Natural killer cell (primary cell): ENCODE data around the gene SRSF3. TPM values are rescaled to one million over a fixed set of nuclear protein-coding genes. Genes with fewer than 3 reads are reported as not detected.

ENCODE experiments used
- ATAC-seq, 3 donors: fragments of 150-1000 bp in 2 of 3; fragments of 200-7000 bp in 1 of 3; cut with Tn5 transposase; 1 replicate in 1 of 3; 2 replicates in 2 of 3; pipeline ENCODE4 v1.10.0; 2021; ENCODE audit warnings: mild to moderate bottlenecking in 2 of 3, moderate library complexity in 2 of 3
- DNase-seq, 2 donors: peaks; one replicate each; pipeline versions ENCODE4 v3.0.0 to v3.0.0-alpha.2; 2013 to 2021; ENCODE audit warnings: mixed read lengths in 1 of 2
- H3K27ac ChIP-seq: one replicate; pipeline ENCODE4 v1.5.1; 2013; ENCODE audit warnings: mild to moderate bottlenecking, low read length
- H3K27me3 ChIP-seq: one replicate; pipeline ENCODE4 v1.6.1; 2013; ENCODE audit warnings: low read length; ENCODE audit not compliant: control insufficient read depth, insufficient read depth
- H3K36me3 ChIP-seq: one replicate; pipeline ENCODE4 v1.6.1; 2013; ENCODE audit warnings: low read length; ENCODE audit not compliant: control insufficient read depth, insufficient read depth
- H3K4me1 ChIP-seq: one replicate; pipeline ENCODE4 v1.6.1; 2013; ENCODE audit warnings: low read length; ENCODE audit not compliant: control insufficient read depth, insufficient read depth
- H3K4me3 ChIP-seq: one replicate; pipeline ENCODE4 v1.5.1; 2013; ENCODE audit warnings: low read length
- H3K9me3 ChIP-seq: one replicate; pipeline ENCODE4 v1.6.1; 2013; ENCODE audit warnings: low read length; ENCODE audit not compliant: control insufficient read depth, insufficient read depth
- H3K27ac Mint-ChIP-seq, 2 donors: one replicate each; pipeline ENCODE4 v1.8.0; 2022; ENCODE audit warnings: mild to moderate bottlenecking in 2 of 2, mixed read lengths in 2 of 2, moderate library complexity in 1 of 2
- H3K27me3 Mint-ChIP-seq, 2 donors: one replicate each; pipeline ENCODE4 v1.8.0; 2022; ENCODE audit warnings: low read depth in 2 of 2, mixed read lengths in 2 of 2
- H3K36me3 Mint-ChIP-seq: one replicate; pipeline ENCODE4 v1.8.0; 2022; ENCODE audit warnings: mixed read lengths
- H3K4me1 Mint-ChIP-seq, 2 donors: one replicate each; pipeline ENCODE4 v1.8.0; 2022; ENCODE audit warnings: mixed read lengths in 2 of 2
- H3K4me3 Mint-ChIP-seq: one replicate; pipeline ENCODE4 v1.8.0; 2022; ENCODE audit warnings: mild to moderate bottlenecking, moderate library complexity, mixed read lengths
- H3K9me3 Mint-ChIP-seq, 2 donors: one replicate each; pipeline ENCODE4 v1.8.0; 2022; ENCODE audit warnings: mixed read lengths in 2 of 2
- WGBS: methylation state at CpG from one replicate; pipeline ENCODE4 v1.1.7; 2013; ENCODE audit warnings: missing lambda C conversion rate; ENCODE audit not compliant: insufficient coverage; 5-methylcytosine and 5-hydroxymethylcytosine counted together
- intact Hi-C: fragments of 100-400 bp; cut with micrococcal nuclease; formaldehyde crosslinking; loops from one replicate; pipeline ENCODE4 v1.14.2; 2022
- total RNA-seq, 4 donors: library from RNA; stranded (reverse); fragments of 120-200 nt in 1 of 4; gene quantifications; one replicate each; pipeline versions ENCODE4 v1.2.3 to v1.2.4, GENCODE V29; 2013 to 2022
- TF ChIP-seq, protein P1 (sequence below): fragments of 200-600 bp; IDR thresholded peaks from one replicate; pipeline ENCODE4 v1.8.0; 2022; ENCODE audit warnings: antibody characterized with exemption

SRSF3 gene
- total RNA-seq, 3 donors from 2014 or later (not counting 1 experiment from before 2014, with no cell fraction given) = 445 to 526 (median 447) TPM

DNA sequence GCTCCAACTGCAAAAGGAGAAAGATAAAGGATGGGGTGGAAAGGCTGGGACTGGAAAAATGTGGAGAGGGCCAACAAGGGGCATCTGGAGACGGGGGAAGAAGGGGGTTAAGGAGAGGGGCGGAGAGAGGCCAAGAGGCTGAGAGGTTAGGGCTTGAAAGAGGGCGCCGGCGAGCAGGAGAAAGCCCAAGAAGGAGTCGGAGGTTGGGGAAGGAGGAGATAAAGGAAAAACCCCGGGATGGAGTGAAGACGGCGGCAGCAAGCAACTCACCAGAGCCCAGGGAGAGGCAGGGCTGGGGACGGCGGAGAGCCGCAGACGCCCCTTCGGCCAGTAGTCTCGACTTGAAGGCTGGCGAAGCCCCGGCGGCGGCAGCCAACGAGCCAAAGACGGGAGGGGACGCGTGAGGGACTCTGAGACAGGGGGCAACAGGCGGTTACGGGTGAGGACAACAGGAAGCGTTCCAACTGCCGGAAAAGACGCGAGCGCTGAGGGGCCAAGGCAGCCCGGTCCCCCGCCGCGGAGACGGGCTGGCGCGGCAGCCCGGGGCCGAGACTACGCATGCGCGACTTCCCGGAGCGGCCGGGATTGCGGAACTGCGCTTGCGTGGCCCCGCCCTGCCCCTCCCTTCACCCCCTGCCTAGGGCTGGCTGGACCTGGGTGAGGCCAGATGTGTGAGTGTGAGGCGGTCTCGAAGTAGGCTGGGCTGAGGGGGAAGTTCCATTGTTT, 47.1 kb upstream of the SRSF3 start, which contains the start of gene STK38:
TSS of gene STK38 (minus strand) at position 560 of the 726 bp plus-strand sequence. CDS start 7,277 bp downstream, outside the sequence.
- Mint-ChIP-seq H3K36me3 (no peaks in the 10 kb centered on the region), H3K27ac (peak within 1 kb of the TSS; percentile 93 to 100), H3K27me3 (no peaks in the 10 kb centered on the region), H3K4me1 (peaks cover 47 to 56% of the 10 kb centered on the region in 2 donors), H3K9me3 (no peaks in the 10 kb centered on the region), H3K4me3 (peak within 1 kb of the TSS; percentile 99)
- peaks cover 35% of the 10 kb centered on the region for H3K4me1 ChIP-seq
- under 1% methylated on average over 49 of the region's 51 CpGs for whole genome bisulfite sequencing
- no peaks in the 10 kb centered on the region for H3K9me3 ChIP-seq
- H3K36me3 ChIP-seq = no peaks in the 10 kb centered on the region
- peak; percentile 87 to 96 for DNase-seq
- ATAC-seq = peak; percentile 84 to 92 (median 87)
- intact Hi-C loops = loop anchor here (1.0 to 5.0 kb wide), 3 partner anchors 47 to 124 kb away; partner anchors contain the start of genes KCTD20, PXT1 and SRSF3
- H3K4me3 ChIP-seq = peak within 1 kb of the TSS; percentile 89
- TF ChIP-seq, protein P1, sequence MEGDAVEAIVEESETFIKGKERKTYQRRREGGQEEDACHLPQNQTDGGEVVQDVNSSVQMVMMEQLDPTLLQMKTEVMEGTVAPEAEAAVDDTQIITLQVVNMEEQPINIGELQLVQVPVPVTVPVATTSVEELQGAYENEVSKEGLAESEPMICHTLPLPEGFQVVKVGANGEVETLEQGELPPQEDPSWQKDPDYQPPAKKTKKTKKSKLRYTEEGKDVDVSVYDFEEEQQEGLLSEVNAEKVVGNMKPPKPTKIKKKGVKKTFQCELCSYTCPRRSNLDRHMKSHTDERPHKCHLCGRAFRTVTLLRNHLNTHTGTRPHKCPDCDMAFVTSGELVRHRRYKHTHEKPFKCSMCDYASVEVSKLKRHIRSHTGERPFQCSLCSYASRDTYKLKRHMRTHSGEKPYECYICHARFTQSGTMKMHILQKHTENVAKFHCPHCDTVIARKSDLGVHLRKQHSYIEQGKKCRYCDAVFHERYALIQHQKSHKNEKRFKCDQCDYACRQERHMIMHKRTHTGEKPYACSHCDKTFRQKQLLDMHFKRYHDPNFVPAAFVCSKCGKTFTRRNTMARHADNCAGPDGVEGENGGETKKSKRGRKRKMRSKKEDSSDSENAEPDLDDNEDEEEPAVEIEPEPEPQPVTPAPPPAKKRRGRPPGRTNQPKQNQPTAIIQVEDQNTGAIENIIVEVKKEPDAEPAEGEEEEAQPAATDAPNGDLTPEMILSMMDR = no peak
- no peaks in the 10 kb centered on the region for H3K27me3 ChIP-seq
- H3K27ac ChIP-seq = peak within 1 kb of the TSS; percentile 93

DNA sequence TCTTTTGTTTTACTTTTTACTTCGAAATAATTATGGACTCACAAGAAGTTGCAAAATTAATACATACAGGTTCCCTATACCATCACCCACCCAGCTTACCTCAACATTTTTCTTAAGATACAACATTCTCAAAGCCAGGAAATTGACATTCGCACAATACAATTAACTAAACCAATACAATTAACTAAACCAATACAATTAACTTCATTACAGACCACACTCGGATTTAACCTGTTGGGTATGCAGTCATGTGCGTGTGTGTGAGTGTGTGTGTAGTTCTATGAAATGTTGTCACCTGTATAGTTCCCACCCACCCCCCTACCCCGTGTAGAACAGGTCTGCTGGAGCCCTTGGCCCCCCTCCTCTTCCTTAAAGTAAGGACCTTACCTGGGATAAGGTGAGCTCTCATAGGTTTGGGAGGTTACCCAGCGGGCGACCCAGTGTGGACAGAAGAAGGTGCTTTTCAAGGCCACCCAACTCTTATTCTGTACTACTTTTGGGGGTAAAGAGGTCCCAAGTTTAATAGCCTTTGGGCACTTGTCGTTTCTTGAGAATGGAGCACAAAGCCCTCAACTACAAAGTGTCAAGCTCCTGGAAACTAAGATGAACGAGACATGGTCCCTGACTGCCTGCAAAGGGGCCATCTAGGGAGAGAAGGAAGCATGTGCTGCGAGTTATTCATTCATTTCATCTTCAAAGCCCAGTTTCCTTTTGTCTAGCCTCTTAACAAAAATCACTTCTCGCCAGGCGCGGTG, 46.3 kb upstream of the SRSF3 start:
- intact Hi-C loops = loop anchor here (1.0 to 5.0 kb wide), 3 partner anchors 46 to 125 kb away; partner anchors contain the start of genes KCTD20, PXT1 and SRSF3
- H3K27ac ChIP-seq = peak overlapping the region; percentile 78
- peaks cover 29% of the 10 kb centered on the region for H3K4me1 ChIP-seq
- no peaks in the 10 kb centered on the region for H3K36me3 Mint-ChIP-seq
- no peaks in the 10 kb centered on the region for H3K9me3 Mint-ChIP-seq
- peak overlapping the region; percentile 99 for H3K4me3 Mint-ChIP-seq
- H3K36me3 ChIP-seq = no peaks in the 10 kb centered on the region
- ATAC-seq (no peak), DNase-seq (peak in 1 of 2 donors; percentile 52)
- H3K27me3 ChIP-seq = no peaks in the 10 kb centered on the region
- H3K9me3 ChIP-seq = no peaks in the 10 kb centered on the region
- peaks cover 46 to 56% of the 10 kb centered on the region in 2 donors for H3K4me1 Mint-ChIP-seq
- H3K27ac Mint-ChIP-seq = peak overlapping the region; percentile 93 to 100
- H3K27me3 Mint-ChIP-seq = no peaks in the 10 kb centered on the region
- WGBS = 68% methylated on average over 7 of the region's 13 CpGs
- TF ChIP-seq, protein P1 = no peak
- H3K4me3 ChIP-seq = peak overlapping the region; percentile 24

DNA sequence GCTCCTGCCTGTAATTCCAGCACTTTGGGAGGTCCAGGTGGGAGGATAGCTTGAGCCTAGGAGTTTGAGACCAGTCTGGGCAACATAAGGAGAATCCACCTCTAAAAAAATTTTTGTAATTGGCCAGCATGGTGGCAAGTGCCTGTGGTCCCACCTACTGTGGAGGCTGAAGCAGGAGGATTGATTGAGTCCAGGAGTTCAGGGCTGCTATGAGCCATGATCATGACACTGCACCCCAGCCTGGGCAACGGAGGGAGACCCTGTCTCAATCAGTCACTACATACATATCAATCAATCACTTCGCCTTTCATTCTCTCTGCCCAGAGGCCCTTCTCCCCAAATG, 45.8 kb upstream of the SRSF3 start:
- H3K9me3 ChIP-seq = no peaks in the 10 kb centered on the region
- DNase-seq (peak in 1 of 2 donors; percentile 15), ATAC-seq (no peak)
- TF ChIP-seq, protein P1 = no peak
- Mint-ChIP-seq H3K27ac (peak overlapping the region; percentile 93 to 100), H3K4me3 (peak overlapping the region; percentile 38), H3K36me3 (no peaks in the 10 kb centered on the region), H3K4me1 (peaks cover 41 to 51% of the 10 kb centered on the region in 2 donors), H3K27me3 (no peaks in the 10 kb centered on the region), H3K9me3 (no peaks in the 10 kb centered on the region)
- H3K27me3 ChIP-seq = no peaks in the 10 kb centered on the region
- intact Hi-C loops = loop anchor here (5.0 kb wide), 1 partner anchor 106 kb away; the partner anchor contains the start of genes KCTD20 and PXT1
- peak overlapping the region; percentile 78 for H3K27ac ChIP-seq
- no peaks in the 10 kb centered on the region for H3K36me3 ChIP-seq
- H3K4me1 ChIP-seq = peaks cover 23% of the 10 kb centered on the region
- 93% methylated on average over 2 of the region's 2 CpGs for WGBS
- H3K4me3 ChIP-seq = no peak overlapping the region
